Hypothalamus (tissue), 51 donors: ENCODE measurements around the gene OR2F2.

Experiments used
- DNase-seq, 51 donors: peaks; one replicate each; lab custom pipeline; 2025; lab: John Stamatoyannopoulos, UW

The OR2F2 gene

GRCh38 chr7:143934526-143935325 lies at the start of gene OR2F2:
TSS of gene OR2F2 (plus strand) at chr7:143935233. CDS start at chr7:143935233, 0 bp downstream.
- no peak for DNase-seq

GRCh38 chr7:143885951-143886350 lies 49.1 kb upstream of the OR2F2 start:
- no peak for DNase-seq

- no peak for DNase-seq
These were observed 48.1 kb upstream of the OR2F2 start for GRCh38 chr7:143886826-143887477.

- no peak for DNase-seq
These were observed 46.0 kb upstream of the OR2F2 start for GRCh38 chr7:143889068-143889467.

GRCh38 chr7:143890558-143890957 lies 44.5 kb upstream of the OR2F2 start:
- no peak for DNase-seq

GRCh38 chr7:143891457-143891856 lies 43.6 kb upstream of the OR2F2 start:
- DNase-seq, result no peak

- no peak for DNase-seq
These were observed 42.3 kb upstream of the OR2F2 start for GRCh38 chr7:143892527-143893300.

- no peak for DNase-seq
These were observed 38.4 kb upstream of the OR2F2 start for GRCh38 chr7:143896667-143897066.

- no peak for DNase-seq
These were observed 36.2 kb upstream of the OR2F2 start for GRCh38 chr7:143898810-143899209.

- peak in 2 of 51 donors; percentile 13 to 18 for DNase-seq
These were observed 34.7 kb upstream of the OR2F2 start for GRCh38 chr7:143900230-143900766.

GRCh38 chr7:143901332-143901667 lies 33.7 kb upstream of the OR2F2 start:
- peak in 22 of 51 donors; percentile 23 to 75 (median 56) for DNase-seq

- peak; percentile 30 to 98 (median 90) for DNase-seq
These were observed 33.2 kb upstream of the OR2F2 start, which contains the start of gene TCAF1 for GRCh38 chr7:143901668-143902331. TSS of gene TCAF1 (minus strand) at chr7:143902176. CDS start at chr7:143876608, 25,568 bp downstream.

- no peak for DNase-seq
These were observed 32.6 kb upstream of the OR2F2 start for GRCh38 chr7:143902332-143902899.

GRCh38 chr7:143905509-143905908 lies 29.5 kb upstream of the OR2F2 start:
- no peak for DNase-seq

- no peak for DNase-seq
These were observed 28.9 kb upstream of the OR2F2 start for GRCh38 chr7:143906151-143906550.

GRCh38 chr7:143906895-143907294 lies 28.1 kb upstream of the OR2F2 start:
- DNase-seq, result no peak

- DNase-seq, result no peak
These were observed 26.9 kb upstream of the OR2F2 start for GRCh38 chr7:143908120-143908519.

- no peak for DNase-seq
These were observed 25.2 kb upstream of the OR2F2 start for GRCh38 chr7:143909863-143910262.

GRCh38 chr7:143910473-143911248 lies 24.4 kb upstream of the OR2F2 start:
- DNase-seq, result no peak
